ENCODE measurements around the gene TMEM222.

TMEM222 gene

GRCh38 chr1:27298632-27299384 lies 23.2 kb upstream of the TMEM222 start:
- DNase-seq = no peak
- Histone ChIP-seq H2AK5ac (ENCODE audit: low read length) (peak overlapping the region; percentile 40), H3K9ac (ENCODE audit: low read length) (no peak overlapping the region), H4K8ac (ENCODE audit: low read depth, low read length) (peak overlapping the region; percentile 27), H3K14ac (ENCODE audit: low read length) (peak overlapping the region; percentile 28), H3K4me2 (ENCODE audit: low read length) (peak overlapping the region; percentile 19), H3K36me3 (ENCODE audit: control insufficient read depth in 1 of 2, insufficient read depth in 2 of 2, low read length in 2 of 2) (peaks cover 10 to 15% of the 10 kb centered on the region in 2 experiments), H3K18ac (ENCODE audit: low read length) (peak overlapping the region; percentile 20), H3K27me3 (ENCODE audit: insufficient read depth, low read length) (no peaks in the 10 kb centered on the region), H3K79me1 (ENCODE audit: low read length) (peaks cover 12% of the 10 kb centered on the region), H4K91ac (ENCODE audit: low read depth, low read length) (peak overlapping the region; percentile 80), H2BK12ac (ENCODE audit: low read length) (peak overlapping the region; percentile 47), H2BK5ac (ENCODE audit: low read depth, low read length, poor library complexity) (peak overlapping the region; percentile 37), H2AFZ (ENCODE audit: insufficient read depth, low read length, poor library complexity) (peak overlapping the region; percentile 14), H2BK120ac (ENCODE audit: insufficient read depth, low read length, poor library complexity) (peak overlapping the region; percentile 59), H3K23ac (ENCODE audit: low read length) (no peak overlapping the region), H3K4me1 (ENCODE audit: control insufficient read depth in 1 of 2, insufficient read depth in 2 of 2, low read length in 2 of 2) (peaks cover 19 to 24% of the 10 kb centered on the region in 2 experiments), H3K4ac (ENCODE audit: low read depth, low read length) (no peak overlapping the region), H3K27ac (ENCODE audit: low read depth, low read length) (peak overlapping the region; percentile 81), H3K79me2 (ENCODE audit: control insufficient read depth, insufficient read depth, low read length, poor library complexity) (no peaks in the 10 kb centered on the region), H4K12ac (ENCODE audit: low read depth, low read length) (no peak overlapping the region), H3K4me3 (ENCODE audit: low read depth, low read length) (no peak overlapping the region), H3K9me3 (ENCODE audit: insufficient read depth, low read depth, low read length) (no peaks in the 10 kb centered on the region)
- no CpG with 5 or more reads among the region's 8 CpGs for WGBS (ENCODE audit: extremely low coverage, insufficient coverage, insufficient read length)

DNA sequence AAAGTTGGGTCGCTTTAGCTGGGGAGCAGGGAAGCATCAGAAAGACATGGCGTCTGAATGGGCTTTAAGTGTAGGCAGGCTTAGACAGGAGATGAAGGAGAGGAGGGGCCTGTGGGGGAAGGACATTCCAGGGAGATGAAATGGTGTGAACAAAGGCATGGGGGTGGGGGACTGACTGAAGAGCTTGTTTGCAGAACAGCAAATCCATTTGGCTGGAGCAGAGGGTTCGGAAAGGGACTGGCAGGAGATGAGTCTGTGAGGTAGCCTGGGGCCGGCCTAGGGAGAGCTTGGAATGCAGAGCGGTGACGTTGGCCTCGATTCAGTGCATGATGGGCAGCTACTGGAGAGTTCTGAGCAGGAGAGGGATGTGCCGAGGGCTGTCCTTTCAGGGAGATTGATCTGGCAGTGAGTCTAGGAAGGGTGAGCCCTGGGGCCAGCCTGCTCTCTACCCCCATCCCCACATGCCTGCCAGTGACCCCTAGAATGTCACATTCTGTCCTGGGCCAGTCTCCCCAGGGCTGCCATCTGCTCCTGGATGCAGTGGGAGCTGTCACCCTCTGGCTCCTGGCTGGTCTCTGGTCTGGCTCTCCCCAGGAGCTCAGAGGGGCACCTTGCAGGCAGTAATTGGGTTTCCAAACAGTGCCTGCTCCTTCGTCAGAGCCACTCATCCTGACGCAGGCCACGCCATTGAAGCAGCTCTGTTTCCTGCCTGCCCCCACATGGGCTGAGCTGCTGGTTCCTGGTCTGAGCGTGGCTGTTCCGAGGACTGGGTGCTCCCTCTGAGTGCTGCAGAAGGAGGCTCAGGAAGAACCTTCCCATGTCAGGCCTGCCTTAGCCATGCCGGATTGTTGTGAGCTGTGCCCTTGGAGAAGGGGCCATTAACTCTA lies 22.3 kb upstream of the TMEM222 start:
- Histone ChIP-seq H3K4me2 (ENCODE audit: low read length) (peak overlapping the region; percentile 19), H3K79me2 (ENCODE audit: control insufficient read depth, insufficient read depth, low read length, poor library complexity) (no peaks in the 10 kb centered on the region), H3K14ac (ENCODE audit: low read length) (peak overlapping the region; percentile 78), H3K27me3 (ENCODE audit: insufficient read depth, low read length) (no peaks in the 10 kb centered on the region), H3K4me1 (ENCODE audit: control insufficient read depth in 1 of 2, insufficient read depth in 2 of 2, low read length in 2 of 2) (peaks cover 19 to 24% of the 10 kb centered on the region in 2 experiments), H2BK5ac (ENCODE audit: low read depth, low read length, poor library complexity) (peak overlapping the region; percentile 73), H3K18ac (ENCODE audit: low read length) (peak overlapping the region; percentile 65), H4K12ac (ENCODE audit: low read depth, low read length) (peak overlapping the region; percentile 64), H2AFZ (ENCODE audit: insufficient read depth, low read length, poor library complexity) (peak overlapping the region; percentile 14), H2AK5ac (ENCODE audit: low read length) (peak overlapping the region; percentile 45), H2BK120ac (ENCODE audit: insufficient read depth, low read length, poor library complexity) (peak overlapping the region; percentile 74), H2BK12ac (ENCODE audit: low read length) (peak overlapping the region; percentile 76), H3K79me1 (ENCODE audit: low read length) (peaks cover 12% of the 10 kb centered on the region), H4K91ac (ENCODE audit: low read depth, low read length) (peak overlapping the region; percentile 82), H3K36me3 (ENCODE audit: control insufficient read depth in 1 of 2, insufficient read depth in 2 of 2, low read length in 2 of 2) (peaks cover 8 to 10% of the 10 kb centered on the region in 2 experiments), H3K4me3 (ENCODE audit: low read depth, low read length) (peak overlapping the region; percentile 2), H3K9ac (ENCODE audit: low read length) (no peak overlapping the region), H3K9me3 (ENCODE audit: insufficient read depth, low read depth, low read length) (no peaks in the 10 kb centered on the region), H4K8ac (ENCODE audit: low read depth, low read length) (peak overlapping the region; percentile 80), H3K23ac (ENCODE audit: low read length) (no peak overlapping the region), H3K27ac (ENCODE audit: low read depth, low read length) (peak overlapping the region; percentile 93), H3K4ac (ENCODE audit: low read depth, low read length) (peak overlapping the region; percentile 22)
- WGBS (ENCODE audit: extremely low coverage, insufficient coverage, insufficient read length) = no CpG with 5 or more reads among the region's 14 CpGs
- DNase-seq = peak; percentile 45 to 53

DNA sequence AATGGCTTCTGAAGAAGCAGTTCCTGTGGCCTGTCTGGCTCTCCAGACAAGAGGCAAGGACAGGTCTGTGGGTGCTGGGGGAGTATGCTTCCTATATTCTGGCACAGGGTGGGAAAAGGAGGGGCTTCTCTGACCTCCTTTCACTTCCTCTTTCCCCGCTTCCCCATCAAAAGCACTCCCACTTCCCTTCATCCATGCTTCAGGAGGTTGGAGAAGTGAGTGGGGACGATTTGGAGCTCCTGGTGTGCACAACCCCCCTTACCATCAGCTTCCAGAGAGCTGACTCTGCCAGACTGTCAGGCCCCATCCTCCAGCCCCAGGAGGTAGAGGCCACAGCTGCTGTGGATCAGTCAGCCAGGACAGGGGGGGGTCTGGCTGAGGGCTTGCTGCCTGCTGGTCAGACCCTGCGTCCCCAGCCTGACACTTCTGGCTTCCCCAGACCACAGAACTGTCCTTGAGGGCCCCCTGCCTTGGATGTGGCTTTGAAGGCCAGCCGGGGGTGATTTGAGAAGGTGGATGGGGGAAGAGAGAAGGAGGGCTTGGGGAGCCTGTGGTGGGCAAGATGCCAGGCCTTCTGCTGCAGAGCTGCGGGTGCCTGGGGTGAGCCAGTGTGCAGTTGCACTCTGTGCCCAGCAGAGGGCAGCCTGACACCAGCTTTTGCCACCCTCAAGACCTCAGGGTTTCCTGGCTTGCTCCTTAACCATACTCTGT lies 21.5 kb upstream of the TMEM222 start:
- no peak overlapping the region for H3K9ac ChIP-seq (ENCODE audit: low read length)
- peak overlapping the region; percentile 78 for H3K14ac ChIP-seq (ENCODE audit: low read length)
- no peaks in the 10 kb centered on the region for H3K79me2 ChIP-seq (ENCODE audit: control insufficient read depth, insufficient read depth, low read length, poor library complexity)
- no peak overlapping the region for H2BK12ac ChIP-seq (ENCODE audit: low read length)
- no peak overlapping the region for H3K23ac ChIP-seq (ENCODE audit: low read length)
- H3K18ac ChIP-seq (ENCODE audit: low read length) = no peak overlapping the region
- no peak overlapping the region for H3K4me3 ChIP-seq (ENCODE audit: low read depth, low read length)
- H4K12ac ChIP-seq (ENCODE audit: low read depth, low read length) = peak overlapping the region; percentile 5
- no peaks in the 10 kb centered on the region for H3K27me3 ChIP-seq (ENCODE audit: insufficient read depth, low read length)
- H3K27ac ChIP-seq (ENCODE audit: low read depth, low read length) = peak overlapping the region; percentile 93
- peak overlapping the region; percentile 80 for H4K8ac ChIP-seq (ENCODE audit: low read depth, low read length)
- DNase-seq = peak; percentile 76 to 86
- no peak overlapping the region for H3K4me2 ChIP-seq (ENCODE audit: low read length)
- H2BK5ac ChIP-seq (ENCODE audit: low read depth, low read length, poor library complexity) = no peak overlapping the region
- no peaks in the 10 kb centered on the region for H3K9me3 ChIP-seq (ENCODE audit: insufficient read depth, low read depth, low read length)
- peak overlapping the region; percentile 74 for H2BK120ac ChIP-seq (ENCODE audit: insufficient read depth, low read length, poor library complexity)
- H3K36me3 ChIP-seq (ENCODE audit: control insufficient read depth in 1 of 2, insufficient read depth in 2 of 2, low read length in 2 of 2) = peaks cover 8 to 10% of the 10 kb centered on the region in 2 experiments
- H2AK5ac ChIP-seq (ENCODE audit: low read length) = no peak overlapping the region
- no peak overlapping the region for H3K4ac ChIP-seq (ENCODE audit: low read depth, low read length)
- peaks cover 19 to 24% of the 10 kb centered on the region in 2 experiments for H3K4me1 ChIP-seq (ENCODE audit: control insufficient read depth in 1 of 2, insufficient read depth in 2 of 2, low read length in 2 of 2)
- no peak overlapping the region for H2AFZ ChIP-seq (ENCODE audit: insufficient read depth, low read length, poor library complexity)
- peaks cover 12% of the 10 kb centered on the region for H3K79me1 ChIP-seq (ENCODE audit: low read length)
- H4K91ac ChIP-seq (ENCODE audit: low read depth, low read length) = peak overlapping the region; percentile 82
- no CpG with 5 or more reads among the region's 5 CpGs for WGBS (ENCODE audit: extremely low coverage, insufficient coverage, insufficient read length)

- H3K4me1 ChIP-seq (ENCODE audit: control insufficient read depth in 1 of 2, insufficient read depth in 2 of 2, low read length in 2 of 2) = peaks cover 19 to 24% of the 10 kb centered on the region in 2 experiments
- no peaks in the 10 kb centered on the region for H3K27me3 ChIP-seq (ENCODE audit: insufficient read depth, low read length)
- H3K23ac ChIP-seq (ENCODE audit: low read length) = no peak overlapping the region
- H3K14ac ChIP-seq (ENCODE audit: low read length) = no peak overlapping the region
- H4K12ac ChIP-seq (ENCODE audit: low read depth, low read length) = no peak overlapping the region
- no peak overlapping the region for H2AFZ ChIP-seq (ENCODE audit: insufficient read depth, low read length, poor library complexity)
- peaks cover 2% of the 10 kb centered on the region for H3K9me3 ChIP-seq (ENCODE audit: insufficient read depth, low read depth, low read length)
- H3K36me3 ChIP-seq (ENCODE audit: control insufficient read depth in 1 of 2, insufficient read depth in 2 of 2, low read length in 2 of 2) = peaks cover 8 to 10% of the 10 kb centered on the region in 2 experiments
- peak overlapping the region; percentile 11 for H2AK5ac ChIP-seq (ENCODE audit: low read length)
- no peak overlapping the region for H3K4me3 ChIP-seq (ENCODE audit: low read depth, low read length)
- no peak overlapping the region for H4K91ac ChIP-seq (ENCODE audit: low read depth, low read length)
- WGBS (ENCODE audit: extremely low coverage, insufficient coverage, insufficient read length) = no CpG with 5 or more reads among the region's 8 CpGs
- H3K79me1 ChIP-seq (ENCODE audit: low read length) = peaks cover 12% of the 10 kb centered on the region
- no peak overlapping the region for H3K4me2 ChIP-seq (ENCODE audit: low read length)
- no peak overlapping the region for H3K18ac ChIP-seq (ENCODE audit: low read length)
- no peak overlapping the region for H4K8ac ChIP-seq (ENCODE audit: low read depth, low read length)
- H3K4ac ChIP-seq (ENCODE audit: low read depth, low read length) = no peak overlapping the region
- H3K9ac ChIP-seq (ENCODE audit: low read length) = no peak overlapping the region
- no peak overlapping the region for H2BK12ac ChIP-seq (ENCODE audit: low read length)
- H3K79me2 ChIP-seq (ENCODE audit: control insufficient read depth, insufficient read depth, low read length, poor library complexity) = no peaks in the 10 kb centered on the region
- no peak overlapping the region for H3K27ac ChIP-seq (ENCODE audit: low read depth, low read length)
- no peak overlapping the region for H2BK5ac ChIP-seq (ENCODE audit: low read depth, low read length, poor library complexity)
- no peak overlapping the region for H2BK120ac ChIP-seq (ENCODE audit: insufficient read depth, low read length, poor library complexity)
- DNase-seq = peak in 1 of 2 donors; percentile 34
Observed at GRCh38 chr1:27301052-27301422, 20.9 kb upstream of the TMEM222 start.

All from trophoblast cell (in vitro differentiated cells and primary cell).